ENCODE results near the gene SLC6A1. TPM values are rescaled to one million over a fixed set of nuclear protein-coding genes. Genes with fewer than 3 reads are reported as not detected.
A peak's percentile ranks its signal among the peaks of the same experiment; 100 is the strongest.

Gene SLC6A1
- total and polyA plus RNA-seq, 5 donors from 2014 or later = not detected

GRCh38 chr3:10988001-10988665 lies 4.4 kb upstream of the SLC6A1 start:
- no peaks in the 10 kb centered on the region for H3K36me3 Mint-ChIP-seq
- Histone ChIP-seq H3K36me3 (ENCODE audit: control insufficient read depth, insufficient read depth, low read length) (no peaks in the 10 kb centered on the region), H3K9me3 (ENCODE audit: control insufficient read depth in 2 of 2, low read length in 2 of 2) (peaks cover 0 to 2% of the 10 kb centered on the region in 2 experiments), H3K27me3 (ENCODE audit: control insufficient read depth, insufficient read depth, low read length) (peaks cover 19% of the 10 kb centered on the region), H3K27ac (ENCODE audit: insufficient read depth, low read length, poor library complexity, severe bottlenecking) (no peak overlapping the region), H3K4me1 (ENCODE audit: control insufficient read depth, insufficient read depth, low read length, poor library complexity, severe bottlenecking) (no peaks in the 10 kb centered on the region), H3K4me3 (ENCODE audit: low read depth, low read length) (no peak overlapping the region)
- H3K4me1 Mint-ChIP-seq = peaks cover 0 to 11% (median 0%) of the 10 kb centered on the region in 4 donors
- peak overlapping the region in 1 of 4 donors; percentile 23 for H3K4me3 Mint-ChIP-seq
- ATAC-seq (ENCODE audit: low read depth in 2 of 2) (no peak), DNase-seq (no peak)
- peaks cover 27% of the 10 kb centered on the region for H3K27me3 Mint-ChIP-seq
- H3K9me3 Mint-ChIP-seq = peaks cover 0 to 1% (median 0%) of the 10 kb centered on the region in 7 donors
- no peak overlapping the region for H3K27ac Mint-ChIP-seq

GRCh38 chr3:10988991-10989484 lies 3.5 kb upstream of the SLC6A1 start:
- Histone ChIP-seq H3K27me3 (ENCODE audit: control insufficient read depth, insufficient read depth, low read length) (peaks cover 22% of the 10 kb centered on the region), H3K4me3 (ENCODE audit: low read depth, low read length) (no peak overlapping the region), H3K36me3 (ENCODE audit: control insufficient read depth, insufficient read depth, low read length) (no peaks in the 10 kb centered on the region), H3K27ac (ENCODE audit: insufficient read depth, low read length, poor library complexity, severe bottlenecking) (no peak overlapping the region), H3K9me3 (ENCODE audit: control insufficient read depth in 2 of 2, low read length in 2 of 2) (peaks cover 0 to 2% of the 10 kb centered on the region in 2 experiments), H3K4me1 (ENCODE audit: control insufficient read depth, insufficient read depth, low read length, poor library complexity, severe bottlenecking) (no peaks in the 10 kb centered on the region)
- ATAC-seq (ENCODE audit: low read depth in 2 of 2) (no peak), DNase-seq (no peak)
- H3K4me3 Mint-ChIP-seq = no peak overlapping the region
- H3K9me3 Mint-ChIP-seq = peaks cover 0 to 1% (median 0%) of the 10 kb centered on the region in 7 donors
- H3K36me3 Mint-ChIP-seq = no peaks in the 10 kb centered on the region
- peaks cover 0 to 14% (median 0%) of the 10 kb centered on the region in 4 donors for H3K4me1 Mint-ChIP-seq
- H3K27ac Mint-ChIP-seq = no peak overlapping the region
- peaks cover 35% of the 10 kb centered on the region for H3K27me3 Mint-ChIP-seq

GRCh38 chr3:10992943-10993728 lies 588 bp downstream of the SLC6A1 start:
- Histone ChIP-seq H3K27me3 (ENCODE audit: control insufficient read depth, insufficient read depth, low read length) (peaks cover 22% of the 10 kb centered on the region), H3K27ac (ENCODE audit: insufficient read depth, low read length, poor library complexity, severe bottlenecking) (no peak overlapping the region), H3K4me3 (ENCODE audit: low read depth, low read length) (no peak overlapping the region), H3K9me3 (ENCODE audit: control insufficient read depth in 2 of 2, low read length in 2 of 2) (peaks cover 0 to 2% of the 10 kb centered on the region in 2 experiments), H3K4me1 (ENCODE audit: control insufficient read depth, insufficient read depth, low read length, poor library complexity, severe bottlenecking) (no peaks in the 10 kb centered on the region), H3K36me3 (ENCODE audit: control insufficient read depth, insufficient read depth, low read length) (no peaks in the 10 kb centered on the region)
- Mint-ChIP-seq H3K4me1 (peaks cover 0 to 14% (median 0%) of the 10 kb centered on the region in 4 donors), H3K4me3 (no peak overlapping the region), H3K36me3 (no peaks in the 10 kb centered on the region), H3K27me3 (peaks cover 54% of the 10 kb centered on the region), H3K9me3 (peaks cover 0 to 1% (median 0%) of the 10 kb centered on the region in 7 donors), H3K27ac (no peak overlapping the region)
- ATAC-seq (ENCODE audit: low read depth in 2 of 2) (no peak), DNase-seq (no peak)

GRCh38 chr3:10993729-10994065 lies 1.1 kb downstream of the SLC6A1 start:
- peaks cover 50% of the 10 kb centered on the region for H3K27me3 Mint-ChIP-seq
- no peak overlapping the region for H3K4me3 ChIP-seq (ENCODE audit: low read depth, low read length)
- DNase-seq = no peak
- peaks cover 0 to 1% (median 0%) of the 10 kb centered on the region in 7 donors for H3K9me3 Mint-ChIP-seq
- H3K9me3 ChIP-seq (ENCODE audit: control insufficient read depth in 2 of 2, low read length in 2 of 2) = peaks cover 0 to 2% of the 10 kb centered on the region in 2 experiments
- no peak for ATAC-seq (ENCODE audit: low read depth in 2 of 2)
- no peak overlapping the region for H3K27ac Mint-ChIP-seq
- peaks cover 22% of the 10 kb centered on the region for H3K27me3 ChIP-seq (ENCODE audit: control insufficient read depth, insufficient read depth, low read length)
- no peak overlapping the region for H3K27ac ChIP-seq (ENCODE audit: insufficient read depth, low read length, poor library complexity, severe bottlenecking)
- peaks cover 0 to 13% (median 0%) of the 10 kb centered on the region in 4 donors for H3K4me1 Mint-ChIP-seq
- H3K36me3 ChIP-seq (ENCODE audit: control insufficient read depth, insufficient read depth, low read length) = no peaks in the 10 kb centered on the region
- H3K4me1 ChIP-seq (ENCODE audit: control insufficient read depth, insufficient read depth, low read length, poor library complexity, severe bottlenecking) = no peaks in the 10 kb centered on the region
- H3K36me3 Mint-ChIP-seq = no peaks in the 10 kb centered on the region
- no peak overlapping the region for H3K4me3 Mint-ChIP-seq

GRCh38 chr3:10994306-10994705 lies 1.8 kb downstream of the SLC6A1 start:
- Histone ChIP-seq H3K36me3 (ENCODE audit: control insufficient read depth, insufficient read depth, low read length) (no peaks in the 10 kb centered on the region), H3K4me1 (ENCODE audit: control insufficient read depth, insufficient read depth, low read length, poor library complexity, severe bottlenecking) (no peaks in the 10 kb centered on the region), H3K9me3 (ENCODE audit: control insufficient read depth in 2 of 2, low read length in 2 of 2) (peaks cover 0 to 2% of the 10 kb centered on the region in 2 experiments), H3K4me3 (ENCODE audit: low read depth, low read length) (no peak overlapping the region), H3K27me3 (ENCODE audit: control insufficient read depth, insufficient read depth, low read length) (peaks cover 22% of the 10 kb centered on the region), H3K27ac (ENCODE audit: insufficient read depth, low read length, poor library complexity, severe bottlenecking) (no peak overlapping the region)
- peaks cover 0 to 1% (median 0%) of the 10 kb centered on the region in 7 donors for H3K9me3 Mint-ChIP-seq
- peaks cover 0 to 13% (median 0%) of the 10 kb centered on the region in 4 donors for H3K4me1 Mint-ChIP-seq
- H3K36me3 Mint-ChIP-seq = no peaks in the 10 kb centered on the region
- H3K4me3 Mint-ChIP-seq = no peak overlapping the region
- ATAC-seq (ENCODE audit: low read depth in 2 of 2) (no peak), DNase-seq (no peak)
- peaks cover 46% of the 10 kb centered on the region for H3K27me3 Mint-ChIP-seq
- no peak overlapping the region for H3K27ac Mint-ChIP-seq

- peaks cover 0 to 13% (median 0%) of the 10 kb centered on the region in 4 donors for H3K4me1 Mint-ChIP-seq
- no peaks in the 10 kb centered on the region for H3K4me1 ChIP-seq (ENCODE audit: control insufficient read depth, insufficient read depth, low read length, poor library complexity, severe bottlenecking)
- peaks cover 13% of the 10 kb centered on the region for H3K27me3 ChIP-seq (ENCODE audit: control insufficient read depth, insufficient read depth, low read length)
- no peak overlapping the region for H3K4me3 ChIP-seq (ENCODE audit: low read depth, low read length)
- no peaks in the 10 kb centered on the region for H3K9me3 ChIP-seq (ENCODE audit: control insufficient read depth in 2 of 2, low read length in 2 of 2)
- peaks cover 37% of the 10 kb centered on the region for H3K27me3 Mint-ChIP-seq
- ATAC-seq (ENCODE audit: low read depth in 2 of 2) = no peak
- no peak overlapping the region for H3K4me3 Mint-ChIP-seq
- H3K36me3 ChIP-seq (ENCODE audit: control insufficient read depth, insufficient read depth, low read length) = no peaks in the 10 kb centered on the region
- H3K36me3 Mint-ChIP-seq = no peaks in the 10 kb centered on the region
- H3K27ac Mint-ChIP-seq = no peak overlapping the region
- H3K27ac ChIP-seq (ENCODE audit: insufficient read depth, low read length, poor library complexity, severe bottlenecking) = no peak overlapping the region
- DNase-seq = no peak
- H3K9me3 Mint-ChIP-seq = no peaks in the 10 kb centered on the region
Observed at GRCh38 chr3:10995871-10996270, 3.3 kb downstream of the SLC6A1 start.

GRCh38 chr3:10996345-10997013 lies 3.9 kb downstream of the SLC6A1 start:
- no peaks in the 10 kb centered on the region for H3K36me3 Mint-ChIP-seq
- Histone ChIP-seq H3K27me3 (ENCODE audit: control insufficient read depth, insufficient read depth, low read length) (peaks cover 7% of the 10 kb centered on the region), H3K4me3 (ENCODE audit: low read depth, low read length) (no peak overlapping the region), H3K27ac (ENCODE audit: insufficient read depth, low read length, poor library complexity, severe bottlenecking) (no peak overlapping the region), H3K9me3 (ENCODE audit: control insufficient read depth in 2 of 2, low read length in 2 of 2) (no peaks in the 10 kb centered on the region), H3K4me1 (ENCODE audit: control insufficient read depth, insufficient read depth, low read length, poor library complexity, severe bottlenecking) (no peaks in the 10 kb centered on the region), H3K36me3 (ENCODE audit: control insufficient read depth, insufficient read depth, low read length) (no peaks in the 10 kb centered on the region)
- H3K9me3 Mint-ChIP-seq = no peaks in the 10 kb centered on the region
- DNase-seq (no peak), ATAC-seq (ENCODE audit: low read depth in 2 of 2) (no peak)
- H3K4me1 Mint-ChIP-seq = peaks cover 0 to 9% (median 0%) of the 10 kb centered on the region in 4 donors
- peaks cover 31% of the 10 kb centered on the region for H3K27me3 Mint-ChIP-seq
- H3K4me3 Mint-ChIP-seq = no peak overlapping the region
- H3K27ac Mint-ChIP-seq = no peak overlapping the region
